COLO668 (cell line): ENCODE data around the gene CD93.
A peak's percentile ranks its signal among the peaks of the same experiment; 100 is the strongest.

ENCODE experiments used
- DNase-seq: peaks from one replicate; lab custom pipeline; 2025; ENCODE audit not compliant: unreplicated experiment; lab: John Stamatoyannopoulos, UW

Gene CD93

DNA sequence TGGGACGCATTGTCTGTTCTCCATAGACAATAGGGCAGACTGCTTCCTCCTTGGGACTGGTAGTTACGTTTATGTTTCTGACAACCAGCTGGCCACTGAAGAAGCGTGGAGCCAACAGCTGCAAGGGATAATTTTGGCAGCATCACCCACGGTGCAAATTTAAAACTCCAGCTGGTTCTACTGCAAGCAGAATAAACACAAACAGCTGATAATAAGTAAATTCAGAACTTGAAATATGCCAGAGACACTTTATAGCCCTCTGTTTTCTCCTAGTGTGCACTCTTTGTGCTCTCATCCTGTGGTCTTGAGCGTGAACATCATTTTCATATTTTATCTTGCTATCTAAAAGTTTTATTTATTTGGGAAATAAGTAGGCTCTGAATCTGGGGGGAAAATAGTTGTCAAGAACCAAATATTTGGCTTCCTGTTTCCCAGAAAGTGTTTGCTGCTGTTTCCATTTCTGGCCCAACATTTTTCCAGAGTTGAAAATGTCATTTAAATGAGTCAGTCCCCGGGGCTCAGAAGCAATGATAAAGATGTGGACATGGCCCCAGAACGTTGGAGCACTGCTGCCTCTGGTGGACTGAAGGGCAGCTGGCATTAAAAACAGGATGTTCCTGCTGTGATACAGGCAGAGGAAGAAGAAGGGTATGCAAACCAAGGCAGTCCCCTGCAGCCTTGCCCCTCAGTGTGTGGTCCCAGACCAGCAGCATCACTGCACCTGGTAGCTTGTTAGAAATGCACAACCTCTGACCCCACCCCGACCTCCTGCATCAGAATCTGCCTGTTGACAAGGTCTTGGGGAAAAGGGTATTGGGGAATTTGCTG, 24.2 kb downstream of the CD93 start:
- DNase-seq: no peak

DNA sequence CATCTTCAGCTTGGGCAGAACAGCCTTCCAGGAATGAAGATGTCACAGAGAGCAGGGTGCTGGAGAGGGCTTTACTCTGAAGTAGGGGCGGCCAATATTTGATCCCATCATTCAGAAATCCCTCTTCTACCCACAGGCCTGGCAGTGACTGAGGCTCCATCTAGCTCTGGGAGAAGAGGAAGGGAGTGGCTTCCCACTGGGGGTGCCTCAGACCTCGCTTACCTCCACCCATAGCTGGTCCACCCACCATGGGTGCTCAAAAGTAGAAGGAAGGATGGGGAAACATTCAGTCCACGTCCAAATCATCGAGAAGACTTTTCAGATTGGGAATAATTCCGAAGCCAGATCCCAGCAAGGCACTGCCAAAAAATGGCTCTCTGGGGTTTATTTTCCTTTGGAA, 24.9 kb downstream of the CD93 start:
- DNase-seq: no peak

DNA sequence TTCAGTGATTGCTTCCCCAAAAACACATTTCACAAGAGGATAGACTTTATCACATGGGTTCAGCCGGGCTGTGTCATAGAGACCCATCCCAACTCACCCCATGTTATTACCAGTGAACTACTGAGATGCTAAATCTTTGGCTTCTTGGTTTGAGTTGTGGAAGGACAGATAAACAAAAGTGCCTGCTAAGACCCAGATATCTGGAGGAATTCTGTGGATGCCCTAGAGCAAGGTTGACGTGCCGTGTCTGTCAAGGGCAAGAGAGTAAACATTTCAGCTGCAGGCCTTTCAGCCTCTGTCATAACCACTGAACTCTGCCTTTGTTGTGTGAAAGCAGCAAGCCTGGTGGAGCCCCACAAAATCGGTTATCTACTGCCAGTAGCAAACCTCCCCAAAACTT, 25.5 kb downstream of the CD93 start:
- DNase-seq: no peak

DNA sequence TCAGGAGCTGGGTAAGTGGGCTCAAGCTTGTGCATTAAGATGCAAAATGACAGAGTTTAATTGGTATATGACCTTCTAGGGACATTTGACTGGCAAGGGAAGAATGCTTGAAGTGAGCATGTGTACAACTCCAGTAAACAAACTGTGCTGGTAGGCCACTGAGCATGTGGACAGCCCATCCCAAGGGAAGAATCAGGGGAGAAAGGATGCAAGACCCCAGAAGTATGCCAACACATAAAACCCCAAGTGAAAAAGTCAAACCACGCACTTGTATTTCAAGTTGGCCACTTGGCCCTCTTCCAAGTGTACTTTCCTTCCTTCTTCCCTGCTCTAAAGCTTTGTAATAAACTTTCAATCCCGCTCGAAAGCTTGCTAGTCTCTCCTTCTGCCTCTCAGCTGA, 26.3 kb downstream of the CD93 start:
- no peak for DNase-seq

DNA sequence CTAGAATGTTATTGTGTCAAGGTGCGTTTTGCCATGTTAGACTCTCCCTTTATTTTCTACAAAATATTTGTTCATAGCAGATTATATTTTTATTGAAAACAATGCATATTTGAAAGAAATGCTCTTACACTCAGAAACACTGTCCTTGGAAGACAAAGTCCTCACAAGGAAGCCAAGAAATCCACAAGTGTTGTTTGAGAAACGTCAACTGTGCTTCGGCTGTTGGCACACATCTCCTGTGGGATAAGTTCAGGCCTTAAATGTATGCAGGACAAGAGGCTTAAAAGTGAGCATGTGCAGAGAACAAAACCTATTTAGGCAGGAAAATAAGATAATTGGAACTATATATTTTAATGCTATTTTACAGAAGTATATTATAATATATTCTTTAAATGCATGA, 27.1 kb downstream of the CD93 start:
- no peak for DNase-seq

DNA sequence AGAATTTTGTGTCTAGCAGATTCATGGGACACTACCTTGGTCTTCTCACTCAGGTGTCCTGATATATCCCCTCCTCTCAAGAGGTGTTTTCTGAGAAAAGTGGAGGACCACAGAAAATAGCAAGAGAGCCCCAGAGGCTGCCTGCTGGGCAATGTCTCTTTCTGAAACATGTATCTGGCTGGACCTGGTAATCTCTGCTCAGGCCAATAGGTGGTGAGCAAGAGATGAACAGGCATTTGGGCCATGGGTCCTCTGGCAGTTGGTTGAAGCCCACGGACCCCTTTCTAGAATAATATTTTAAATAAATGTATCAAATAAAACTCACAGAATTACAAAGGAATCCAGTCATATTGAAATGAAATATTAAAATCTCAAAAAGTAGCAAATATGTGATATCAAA, 27.9 kb downstream of the CD93 start:
- no peak for DNase-seq

DNA sequence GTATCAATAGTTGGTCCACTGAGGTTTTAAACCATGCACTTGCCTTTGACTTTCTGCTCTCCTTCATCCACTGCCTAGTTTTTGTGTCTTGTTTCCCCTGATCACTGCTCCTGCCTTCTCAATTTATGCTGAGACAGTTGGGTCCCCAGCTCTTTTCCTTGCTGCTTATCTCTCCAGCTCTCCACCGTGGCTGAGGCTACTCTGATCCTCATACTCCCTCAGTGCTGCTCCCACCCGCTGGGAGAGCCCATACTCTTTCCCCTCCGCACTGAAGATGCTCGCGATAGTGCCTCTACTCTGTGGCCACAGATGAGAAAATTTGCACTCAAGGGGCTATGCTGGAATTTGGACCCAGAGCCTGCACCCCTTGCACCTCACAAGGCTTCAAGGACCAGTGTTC, 33.2 kb downstream of the CD93 start:
- no peak for DNase-seq

DNA sequence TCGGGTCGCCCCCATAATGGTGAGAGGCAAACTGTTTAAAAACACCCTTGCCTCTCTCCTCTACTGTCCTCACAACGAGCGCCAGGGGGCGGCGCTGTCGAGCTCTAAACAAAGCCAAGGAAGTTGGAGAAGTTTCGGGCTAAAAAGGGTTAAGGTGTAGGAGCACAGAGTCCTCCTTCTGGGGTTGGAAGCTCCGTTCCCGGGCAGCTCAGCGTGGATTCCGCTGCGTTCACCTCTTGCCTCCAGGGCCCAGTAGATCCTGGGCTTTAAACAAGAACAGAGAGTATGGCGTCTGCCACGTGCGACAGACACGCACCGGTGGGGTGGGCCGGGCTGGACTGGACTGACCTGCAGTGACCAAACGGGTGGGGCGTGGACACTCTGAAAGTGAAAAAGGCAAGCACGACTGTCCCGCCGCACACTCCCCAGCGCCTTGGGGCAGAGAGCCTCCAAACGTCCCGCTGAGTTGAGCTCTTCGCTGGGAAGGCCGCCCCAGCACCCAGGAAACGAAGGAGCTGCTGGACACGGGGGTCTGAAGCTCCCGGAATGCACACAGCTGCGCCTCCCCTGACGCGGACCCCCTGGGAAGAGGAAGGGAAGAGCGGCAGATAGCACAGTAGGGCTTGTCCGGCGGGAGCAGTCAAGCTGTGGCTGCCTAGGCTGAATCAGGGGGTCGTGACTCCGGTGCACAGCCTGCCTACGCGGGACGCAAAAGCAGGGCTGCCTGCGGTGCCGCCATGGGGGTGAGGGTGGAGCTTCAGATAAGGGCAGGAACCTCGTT, 35.1 kb downstream of the CD93 start:
- DNase-seq: no peak

DNA sequence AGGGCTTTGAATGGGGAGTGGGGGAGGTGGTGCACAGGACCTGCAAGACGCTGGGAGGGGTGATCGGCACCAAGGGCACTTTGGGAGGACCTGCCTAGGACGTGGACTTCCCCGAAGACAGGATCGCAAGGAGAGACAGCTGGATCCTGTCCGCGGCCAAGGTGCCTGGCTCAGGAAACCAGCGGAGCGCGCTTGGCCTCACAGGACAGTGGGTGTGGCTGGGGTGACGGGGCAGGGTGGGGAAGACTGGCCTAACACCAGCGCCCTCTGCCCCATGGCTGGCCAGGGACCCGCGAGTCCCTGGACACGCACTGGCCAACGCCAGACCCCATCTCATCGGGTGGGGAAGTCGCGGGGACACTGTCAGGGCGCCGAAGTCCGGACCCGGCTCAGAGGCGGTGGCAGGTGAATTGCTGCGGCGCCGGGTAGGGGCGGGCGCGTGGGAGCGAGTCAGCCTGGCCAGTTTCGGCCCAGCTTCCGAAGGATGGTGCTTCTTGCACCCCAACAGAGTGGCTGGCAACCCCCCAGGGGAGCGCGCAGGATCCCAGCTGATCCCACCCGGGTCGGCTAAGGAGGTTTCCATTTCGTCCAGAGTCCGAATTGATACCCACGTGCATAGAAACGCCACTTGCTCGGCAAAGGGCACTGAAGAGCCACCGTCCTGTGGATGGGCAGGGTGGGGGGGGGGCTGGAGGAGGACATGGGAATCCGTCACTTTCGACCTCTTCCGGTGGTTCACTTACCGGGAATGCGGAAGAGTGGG, 35.9 kb downstream of the CD93 start:
- no peak for DNase-seq

DNA sequence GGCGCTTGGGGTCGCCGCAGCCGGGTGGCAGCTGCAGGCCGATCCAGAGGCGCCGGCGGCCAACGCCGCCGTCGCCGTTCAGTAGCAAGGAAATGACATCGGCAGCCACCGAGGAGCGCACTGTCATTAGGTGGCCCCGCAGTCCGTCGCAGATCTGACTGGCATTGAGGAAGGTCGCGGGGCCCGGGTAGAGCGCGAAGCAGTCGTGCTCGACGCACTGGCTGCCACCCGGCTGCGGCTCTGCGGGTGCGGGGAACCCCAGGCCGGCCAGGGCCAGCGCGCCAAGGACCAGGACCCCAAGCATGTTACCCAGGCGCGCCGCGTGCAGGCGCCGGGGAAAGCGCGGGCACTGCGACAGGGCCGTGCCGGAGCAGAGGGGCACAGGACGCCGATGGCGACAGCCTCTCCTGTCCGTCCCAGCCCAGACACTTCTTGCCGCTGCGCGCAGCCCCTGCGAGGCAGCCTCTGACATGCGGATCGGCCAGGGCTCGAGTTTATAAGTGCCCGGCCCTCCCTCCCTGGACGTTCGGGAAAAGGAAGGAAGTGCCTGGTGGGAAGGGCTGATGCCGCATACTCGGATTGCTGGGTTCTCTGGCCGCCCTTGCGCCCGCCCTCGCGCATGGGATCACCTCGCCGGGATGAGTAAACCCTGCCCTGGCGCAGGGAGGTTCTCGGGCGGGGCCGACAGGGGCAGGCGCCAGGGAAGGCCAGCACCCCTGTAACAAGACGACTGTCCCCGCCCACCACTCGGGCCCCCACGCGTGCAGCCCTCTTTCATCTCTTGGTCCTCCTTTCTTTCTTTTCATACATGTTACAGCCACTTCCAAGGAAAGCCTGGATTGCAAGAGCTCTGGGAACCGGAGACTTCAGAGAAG, 36.7 kb downstream of the CD93 start, which contains the start of gene THBD:
THBD (minus strand) TSS at position 472 of the 875 bp plus-strand sequence; CDS start at position 304, 168 bp downstream.
- no peak for DNase-seq

DNA sequence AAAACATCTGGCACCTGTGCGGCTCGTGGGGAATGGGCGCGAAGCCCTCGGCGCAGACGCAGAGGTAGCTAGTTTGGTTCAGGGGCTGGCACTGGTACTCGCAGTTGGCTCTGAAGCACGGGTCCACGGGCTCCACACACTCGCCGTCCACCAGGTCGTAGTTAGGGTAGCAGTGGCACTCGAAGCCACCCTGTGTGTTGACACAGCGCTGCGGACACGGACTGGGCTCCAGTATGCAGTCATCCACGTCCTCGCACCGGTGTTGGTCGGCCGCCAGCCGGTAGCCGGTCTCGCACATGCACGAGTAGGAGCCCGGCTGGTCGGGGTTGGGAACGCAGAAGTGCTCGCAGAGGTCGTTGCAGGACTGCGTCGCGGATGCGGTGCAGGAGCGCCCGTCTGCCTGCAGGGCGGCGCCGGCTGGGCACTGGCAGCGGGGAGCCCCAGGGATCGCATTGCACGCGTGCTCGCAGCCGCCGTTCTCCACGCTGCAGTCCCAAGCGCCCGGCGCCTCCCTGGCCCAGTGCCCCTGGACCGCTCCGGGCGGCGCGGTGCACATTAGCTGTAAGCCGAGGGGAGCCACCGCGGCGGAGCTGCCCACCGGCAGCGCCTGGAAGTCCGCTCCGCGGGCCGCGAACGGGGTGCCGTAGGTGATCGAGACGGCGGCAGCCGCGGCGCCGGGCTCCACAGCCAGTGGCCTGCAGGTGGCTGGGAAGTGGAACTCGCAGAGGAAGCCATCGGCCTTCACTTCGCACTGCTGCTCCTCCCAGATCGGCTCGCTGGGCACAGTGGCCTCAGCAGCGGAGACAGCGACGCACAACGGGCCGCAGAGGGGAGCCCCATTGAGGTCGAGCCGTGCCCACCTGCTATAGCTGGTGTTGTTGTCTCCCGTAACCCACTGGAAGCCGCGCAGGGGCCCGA, 37.6 kb downstream of the CD93 start:
- DNase-seq: peak; percentile 31

DNA sequence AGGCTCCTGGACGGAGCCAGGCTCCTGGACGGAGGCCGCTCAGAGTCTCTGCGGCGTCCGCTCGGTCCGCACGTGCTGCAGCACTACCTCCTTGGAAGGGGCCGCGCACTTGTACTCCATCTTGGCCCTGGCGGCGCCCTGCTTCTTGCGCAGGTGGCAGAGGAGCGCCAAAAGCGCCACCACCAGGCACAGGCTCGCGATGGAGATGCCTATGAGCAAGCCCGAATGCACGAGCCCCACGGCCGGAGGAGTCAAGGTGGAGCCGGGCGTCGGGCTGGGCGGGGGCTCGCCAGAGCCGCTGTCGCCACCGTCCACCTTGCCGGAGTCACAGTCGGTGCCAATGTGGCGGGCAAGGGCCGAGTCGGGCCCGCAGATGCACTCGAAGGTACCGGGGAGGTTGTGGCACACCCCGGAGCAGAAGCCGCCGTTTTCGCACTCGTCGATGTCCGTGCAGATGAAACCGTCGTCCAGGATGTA, 38.3 kb downstream of the CD93 start:
- no peak for DNase-seq

DNA sequence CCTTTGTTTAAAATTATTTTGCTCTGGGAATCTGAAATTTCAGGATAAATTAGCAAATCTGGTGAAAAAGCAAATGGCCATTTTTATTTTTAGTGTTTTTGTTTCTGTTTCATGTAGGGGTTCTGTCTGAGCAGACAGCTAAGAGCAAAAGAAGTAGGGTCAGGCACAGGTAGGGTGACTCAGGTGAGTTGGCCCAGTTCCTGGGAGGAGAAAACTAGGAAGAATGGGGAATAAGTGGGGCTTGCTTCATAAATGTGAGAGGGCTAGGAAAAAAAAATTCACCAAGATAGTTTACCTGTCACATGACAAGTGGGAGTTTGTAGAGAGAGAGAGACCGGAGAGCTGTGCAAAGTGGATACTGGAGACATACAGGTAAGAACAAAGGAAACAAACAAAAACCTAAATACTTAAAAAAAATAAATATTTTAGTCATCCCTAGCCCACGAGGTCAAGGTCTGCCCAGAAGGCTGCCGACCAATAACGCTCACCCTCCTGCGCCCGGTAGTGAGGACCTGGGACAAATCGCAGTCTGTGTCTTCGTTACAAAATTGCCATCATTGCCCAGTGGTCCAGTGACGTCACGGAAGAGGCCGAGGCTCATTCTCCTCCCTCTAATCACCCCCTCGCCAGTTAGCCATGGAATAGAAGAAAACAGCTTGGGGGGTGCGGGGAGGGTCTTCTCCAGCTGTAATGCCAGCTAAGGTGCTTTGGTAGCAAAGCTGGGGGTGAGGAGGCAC, 39.0 kb downstream of the CD93 start:
- no peak for DNase-seq

DNA sequence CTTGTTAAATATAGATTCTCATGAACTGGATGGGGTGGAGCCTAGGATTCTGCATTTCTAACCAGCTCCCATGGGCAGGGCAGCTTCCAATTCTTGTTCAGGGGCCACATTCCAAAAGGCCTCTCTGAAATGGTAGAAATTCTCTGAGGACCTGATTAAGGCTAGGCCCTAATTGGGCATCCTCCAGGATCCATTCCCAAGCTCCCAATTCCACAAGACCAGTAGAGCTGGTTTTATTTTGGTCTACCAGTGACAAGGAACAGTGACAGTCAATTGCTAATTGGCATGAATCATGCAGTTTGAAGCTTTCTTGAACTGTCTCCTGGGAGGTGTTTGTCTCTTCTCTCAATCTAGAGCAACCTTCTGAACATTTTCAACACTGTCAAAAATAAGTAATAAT, 39.7 kb downstream of the CD93 start:
- no peak for DNase-seq

DNA sequence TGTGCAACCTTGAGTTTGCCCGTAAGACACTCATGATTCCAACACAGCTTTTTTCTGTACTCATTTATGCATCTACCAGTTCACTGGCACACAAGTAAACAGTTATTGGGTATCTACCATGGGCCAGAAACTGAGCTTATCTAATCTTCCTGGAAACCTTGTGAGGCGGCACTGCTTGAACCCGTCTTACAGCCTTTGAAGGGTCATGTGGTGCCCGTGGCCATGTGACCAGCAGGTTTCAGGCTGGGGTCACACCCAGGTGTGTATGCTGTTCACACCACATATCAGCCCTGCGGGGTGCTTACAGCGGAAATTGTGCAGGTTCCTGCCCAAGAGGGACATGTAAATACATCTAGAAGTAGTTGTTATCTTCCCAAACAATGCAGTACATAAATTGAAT, 42.7 kb downstream of the CD93 start:
- DNase-seq: peak; percentile 12

DNA sequence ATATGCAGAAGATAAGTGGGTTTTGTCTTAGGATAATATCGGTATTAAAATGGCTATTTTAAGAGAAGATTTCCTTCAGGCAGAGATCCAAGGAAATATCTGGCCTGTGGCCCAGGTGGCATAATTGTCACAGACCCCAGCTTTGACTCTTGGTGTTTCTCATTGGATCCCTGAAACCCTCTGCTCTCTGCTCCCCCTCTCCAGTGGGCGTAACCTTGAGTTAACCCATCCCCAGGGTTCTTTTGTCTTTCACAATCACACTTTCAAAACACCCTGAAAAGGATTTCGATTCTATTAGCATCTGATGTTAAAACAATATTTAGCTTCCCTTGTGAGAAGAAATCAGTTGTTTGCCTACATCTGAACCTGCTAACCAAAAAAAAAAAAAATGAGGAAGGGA, 43.9 kb downstream of the CD93 start:
- no peak for DNase-seq

DNA sequence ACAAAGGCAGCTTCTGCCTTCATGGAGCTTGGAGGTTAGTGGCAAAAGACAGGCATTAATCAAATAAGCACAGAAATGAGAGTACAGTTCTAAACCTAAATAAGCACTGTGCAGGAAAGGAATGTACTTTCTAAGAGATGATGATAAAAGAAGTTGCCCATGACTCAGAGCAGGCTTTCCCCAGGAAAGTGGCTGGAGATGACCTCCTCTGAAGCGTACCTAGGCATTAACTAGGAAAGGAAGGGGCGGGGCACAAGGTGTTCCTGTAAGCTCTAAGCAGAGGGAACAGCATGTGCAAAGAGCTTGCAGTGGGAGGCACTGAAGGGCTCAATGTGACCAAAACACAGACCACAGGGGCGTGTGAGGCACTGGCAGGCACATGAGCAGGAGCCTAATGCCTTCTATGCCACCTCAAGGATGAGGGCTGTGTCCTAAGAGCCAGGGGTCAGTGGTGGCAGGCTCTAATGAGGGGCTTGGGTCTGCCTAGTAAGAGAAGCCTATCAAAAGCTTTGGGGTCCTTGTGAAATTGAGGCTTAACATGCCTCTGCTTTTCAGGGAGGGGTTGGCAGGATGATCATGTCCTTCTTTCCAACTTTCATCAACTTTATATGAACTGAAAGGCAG, 46.1 kb downstream of the CD93 start:
- no peak for DNase-seq

DNA sequence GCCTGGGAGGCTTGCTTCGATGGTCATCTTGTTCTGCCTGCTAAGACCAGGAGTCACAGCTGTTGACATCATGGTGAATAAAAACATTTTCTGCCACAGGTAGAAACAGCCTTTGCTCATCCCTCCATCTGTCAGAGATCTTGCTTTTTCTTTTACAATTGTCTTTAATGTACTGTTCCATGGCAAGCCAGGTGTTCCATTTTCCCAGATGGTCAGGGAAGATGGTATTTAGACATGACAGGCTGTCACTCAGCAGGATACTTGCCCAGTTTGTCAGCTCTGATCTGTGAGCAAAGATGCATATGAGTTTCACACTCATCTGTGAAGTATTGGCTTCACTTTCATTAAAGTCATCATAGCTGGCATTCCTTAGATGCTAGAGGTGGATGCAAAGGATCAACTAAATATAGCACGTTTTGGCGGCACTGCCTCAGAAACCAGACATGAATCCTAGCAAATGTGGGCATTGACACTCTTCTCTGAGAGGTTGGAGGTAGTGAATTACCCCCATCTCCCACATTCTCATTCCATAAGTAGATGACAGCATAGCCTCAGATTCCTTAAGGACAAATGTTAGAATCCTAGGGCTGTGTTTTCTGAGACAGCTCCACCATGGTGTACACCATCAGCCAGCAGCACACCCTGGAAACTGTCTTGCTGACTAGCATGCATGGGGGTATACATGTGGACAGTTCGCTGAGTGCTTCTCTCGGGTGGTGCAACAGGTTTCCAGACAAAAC, 46.8 kb downstream of the CD93 start:
- DNase-seq: no peak
